AG09319 (cell line): Measurements from ENCODE around the gene PSME3IP1.

Experiments
- DNase-seq: peaks from one replicate; pipeline ENCODE4 v3.0.0-alpha.2; 2010; ENCODE audit warnings: low read depth; ENCODE audit errors: extremely low read depth
- TF ChIP-seq, protein P1 (sequence below): IDR thresholded peaks from 2 replicates; pipeline ENCODE4 v1.5.1; 2011; ENCODE audit warnings: low read depth, mild to moderate bottlenecking, inconsistent platforms, low read length, moderate library complexity

The PSME3IP1 gene

DNA sequence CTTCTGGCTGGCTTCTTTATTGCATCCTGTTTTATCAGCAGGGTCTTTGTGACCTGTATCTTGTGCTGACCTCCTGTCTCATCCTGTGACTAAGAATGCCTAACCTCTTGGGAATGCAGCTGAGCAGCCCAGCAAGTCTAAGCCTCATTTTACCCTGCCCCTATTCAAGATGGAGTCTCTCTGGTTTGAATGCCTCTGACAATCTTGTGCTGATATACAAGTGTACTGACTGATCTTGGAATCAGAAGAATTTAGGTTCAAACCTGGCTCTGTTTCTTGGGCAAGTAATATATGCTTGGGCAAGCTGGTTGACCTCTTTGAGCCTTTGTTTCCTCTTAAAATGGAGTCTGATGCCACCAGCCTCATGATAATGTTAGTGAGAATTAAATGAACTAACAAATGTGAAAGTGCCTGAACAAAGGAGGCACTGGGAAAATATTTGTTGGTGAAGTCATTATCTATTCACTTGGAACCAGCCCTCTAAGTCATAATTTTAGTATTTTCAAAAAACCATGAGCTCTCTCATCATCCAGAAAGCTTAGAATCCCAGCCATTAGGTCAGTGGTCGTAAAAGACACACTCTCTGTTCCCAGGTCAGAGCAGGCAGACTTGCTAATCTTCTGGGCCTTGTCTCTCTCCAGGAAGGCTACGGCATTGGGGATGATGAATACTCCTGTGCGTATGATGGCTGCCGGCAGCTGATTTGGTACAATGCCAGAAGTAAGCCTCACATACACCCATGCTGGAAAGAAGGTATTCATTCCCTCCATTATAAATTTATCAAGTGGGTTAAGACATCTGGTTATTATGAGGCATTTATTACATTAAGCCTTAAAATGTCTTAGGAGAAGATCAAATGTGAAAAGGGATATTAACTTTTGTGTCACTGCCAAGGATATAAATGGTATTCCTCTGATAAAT is 41.1 kb upstream of the PSME3IP1 start:
- DNase-seq: no peak
- TF ChIP-seq, protein P1, sequence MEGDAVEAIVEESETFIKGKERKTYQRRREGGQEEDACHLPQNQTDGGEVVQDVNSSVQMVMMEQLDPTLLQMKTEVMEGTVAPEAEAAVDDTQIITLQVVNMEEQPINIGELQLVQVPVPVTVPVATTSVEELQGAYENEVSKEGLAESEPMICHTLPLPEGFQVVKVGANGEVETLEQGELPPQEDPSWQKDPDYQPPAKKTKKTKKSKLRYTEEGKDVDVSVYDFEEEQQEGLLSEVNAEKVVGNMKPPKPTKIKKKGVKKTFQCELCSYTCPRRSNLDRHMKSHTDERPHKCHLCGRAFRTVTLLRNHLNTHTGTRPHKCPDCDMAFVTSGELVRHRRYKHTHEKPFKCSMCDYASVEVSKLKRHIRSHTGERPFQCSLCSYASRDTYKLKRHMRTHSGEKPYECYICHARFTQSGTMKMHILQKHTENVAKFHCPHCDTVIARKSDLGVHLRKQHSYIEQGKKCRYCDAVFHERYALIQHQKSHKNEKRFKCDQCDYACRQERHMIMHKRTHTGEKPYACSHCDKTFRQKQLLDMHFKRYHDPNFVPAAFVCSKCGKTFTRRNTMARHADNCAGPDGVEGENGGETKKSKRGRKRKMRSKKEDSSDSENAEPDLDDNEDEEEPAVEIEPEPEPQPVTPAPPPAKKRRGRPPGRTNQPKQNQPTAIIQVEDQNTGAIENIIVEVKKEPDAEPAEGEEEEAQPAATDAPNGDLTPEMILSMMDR: no peak

DNA sequence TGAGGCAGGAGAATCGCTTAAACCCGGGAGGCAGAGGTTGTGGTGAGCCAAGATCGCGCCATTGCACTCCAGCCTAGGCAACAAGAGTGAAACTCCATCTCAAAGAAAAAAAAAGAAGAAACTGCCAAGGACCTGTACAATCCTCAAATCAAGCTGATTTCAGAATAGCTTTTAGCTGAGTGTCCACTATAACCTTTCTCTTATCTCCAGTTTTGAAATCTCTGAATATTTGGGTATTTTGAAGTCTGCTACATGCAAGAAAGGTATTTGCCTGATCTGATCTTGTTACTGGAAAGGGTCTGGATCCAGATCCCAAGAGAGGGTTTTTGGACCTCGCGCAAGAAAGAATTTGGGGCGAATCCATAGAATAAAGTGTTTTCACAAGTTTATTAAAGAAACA is 40.1 kb upstream of the PSME3IP1 start:
- TF ChIP-seq, protein P1: no peak
- DNase-seq: no peak

DNA sequence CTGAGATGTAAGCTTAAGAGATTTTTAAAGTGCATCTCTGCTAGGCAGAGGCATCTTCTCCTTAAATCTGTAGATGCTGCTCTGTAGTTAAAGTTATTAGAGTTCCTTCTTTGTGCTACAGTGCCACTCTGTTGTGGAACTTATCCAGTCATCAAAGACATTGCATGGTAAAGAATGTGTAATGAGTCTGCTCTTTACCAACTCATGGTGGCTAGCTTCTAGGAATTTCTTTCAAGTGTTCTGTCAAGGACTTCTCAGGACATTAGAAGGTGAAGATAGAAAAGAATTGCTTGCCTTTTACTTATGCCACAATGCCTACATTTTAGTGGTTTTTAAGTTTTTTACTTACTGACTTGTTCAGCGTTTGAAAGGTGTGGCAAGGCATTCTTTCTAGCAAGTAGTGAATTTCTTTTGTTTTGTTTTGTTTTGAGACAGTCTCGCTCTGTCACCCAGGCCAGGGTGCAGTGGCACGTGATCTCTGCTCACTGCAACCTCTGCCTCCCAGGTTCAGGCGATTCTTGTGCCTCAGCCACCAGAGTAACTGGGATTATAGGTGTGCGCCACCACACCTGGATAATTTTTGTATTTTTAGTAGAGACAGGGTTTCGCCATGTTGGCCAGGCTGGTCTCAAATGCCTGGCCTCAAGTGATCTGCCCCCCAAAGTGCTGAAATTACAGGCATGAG is 39.0 kb upstream of the PSME3IP1 start:
- TF ChIP-seq, protein P1: no peak
- no peak for DNase-seq

DNA sequence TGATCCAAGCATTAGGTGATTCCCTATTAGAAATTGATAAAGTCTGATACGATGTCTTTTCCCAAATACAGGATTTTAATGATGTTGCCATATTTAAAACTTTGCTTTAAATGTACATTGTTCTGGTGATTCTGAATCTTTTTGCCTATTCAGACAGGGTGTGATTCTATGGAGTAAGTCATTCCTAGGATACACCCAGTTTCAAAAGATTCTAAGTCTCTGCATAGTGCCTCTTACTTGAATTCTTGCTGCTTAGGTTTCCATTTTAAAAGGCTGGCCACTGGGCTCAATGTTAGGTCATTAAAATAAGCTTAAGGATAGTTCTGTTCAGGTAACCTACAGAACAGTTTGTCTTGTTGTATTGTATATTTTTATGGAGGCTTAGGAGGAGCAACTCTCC is 37.2 kb upstream of the PSME3IP1 start:
- TF ChIP-seq, protein P1: no peak
- no peak for DNase-seq

GRCh38 chr16:57216968-57217367 is 31.1 kb upstream of the PSME3IP1 start:
- TF ChIP-seq, protein P1: no peak
- no peak for DNase-seq

- TF ChIP-seq, protein P1: no peak
- DNase-seq: no peak
Measured at GRCh38 chr16:57213462-57213861, 27.6 kb upstream of the PSME3IP1 start.

DNA sequence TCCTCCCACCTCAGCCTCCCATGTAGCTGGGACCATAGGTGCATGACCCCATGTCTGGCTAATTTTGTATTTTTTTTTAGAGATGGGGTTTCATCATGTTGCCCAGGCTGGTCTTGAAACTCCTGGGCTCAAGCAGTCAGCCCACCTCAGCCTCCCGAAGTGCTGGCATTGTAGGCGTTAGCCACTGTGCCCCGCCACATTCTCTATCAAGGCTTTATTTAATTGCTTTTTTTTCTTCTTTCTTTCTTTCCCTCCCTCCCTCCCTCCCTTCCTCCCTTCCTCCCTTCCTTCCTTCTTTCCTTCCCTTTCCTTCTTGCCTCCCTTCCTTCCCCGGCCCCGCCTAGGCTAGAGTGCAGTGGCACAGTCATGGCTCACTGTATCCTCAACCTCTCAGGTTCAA is 23.9 kb upstream of the PSME3IP1 start:
- no peak for DNase-seq

More for the DNA sequence above, 23.9 kb upstream of the PSME3IP1 start:
- TF ChIP-seq, protein P1: no peak
